NCI-H748 treated with DMSO at 0.1 percent for 48 hours (cell line): ENCODE measurements around the gene SPEM2.
"Not testable (repeated sequence)": the region's sequence is repeated elsewhere in the genome, so short reads cannot be mapped to it uniquely, and the experiment has no call there.

Experiments used
- DNase-seq: peaks from one replicate; lab custom pipeline; 2025; lab: John Stamatoyannopoulos, UW

SPEM2 gene

DNA sequence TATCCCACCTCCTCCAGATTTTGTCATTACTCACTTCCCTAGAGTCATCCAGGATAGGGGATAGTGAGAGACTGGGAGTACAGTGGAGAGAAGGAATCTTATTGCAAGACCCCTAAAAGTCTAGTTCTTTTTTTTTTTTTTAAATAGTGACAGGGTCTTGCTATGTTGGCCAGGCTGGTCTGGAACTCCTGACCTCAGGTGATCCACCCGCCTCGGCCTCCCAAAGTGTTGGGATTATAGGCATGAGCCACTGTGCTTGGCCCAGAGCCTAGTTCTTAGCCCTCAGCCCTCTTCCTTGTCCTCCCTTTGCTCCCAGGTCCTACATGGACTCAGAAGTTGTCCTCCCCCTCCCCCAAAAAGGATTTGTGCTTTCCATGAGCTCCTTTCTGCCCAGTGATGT lies 16.7 kb downstream of the SPEM2 start:
- DNase-seq = no peak

DNA sequence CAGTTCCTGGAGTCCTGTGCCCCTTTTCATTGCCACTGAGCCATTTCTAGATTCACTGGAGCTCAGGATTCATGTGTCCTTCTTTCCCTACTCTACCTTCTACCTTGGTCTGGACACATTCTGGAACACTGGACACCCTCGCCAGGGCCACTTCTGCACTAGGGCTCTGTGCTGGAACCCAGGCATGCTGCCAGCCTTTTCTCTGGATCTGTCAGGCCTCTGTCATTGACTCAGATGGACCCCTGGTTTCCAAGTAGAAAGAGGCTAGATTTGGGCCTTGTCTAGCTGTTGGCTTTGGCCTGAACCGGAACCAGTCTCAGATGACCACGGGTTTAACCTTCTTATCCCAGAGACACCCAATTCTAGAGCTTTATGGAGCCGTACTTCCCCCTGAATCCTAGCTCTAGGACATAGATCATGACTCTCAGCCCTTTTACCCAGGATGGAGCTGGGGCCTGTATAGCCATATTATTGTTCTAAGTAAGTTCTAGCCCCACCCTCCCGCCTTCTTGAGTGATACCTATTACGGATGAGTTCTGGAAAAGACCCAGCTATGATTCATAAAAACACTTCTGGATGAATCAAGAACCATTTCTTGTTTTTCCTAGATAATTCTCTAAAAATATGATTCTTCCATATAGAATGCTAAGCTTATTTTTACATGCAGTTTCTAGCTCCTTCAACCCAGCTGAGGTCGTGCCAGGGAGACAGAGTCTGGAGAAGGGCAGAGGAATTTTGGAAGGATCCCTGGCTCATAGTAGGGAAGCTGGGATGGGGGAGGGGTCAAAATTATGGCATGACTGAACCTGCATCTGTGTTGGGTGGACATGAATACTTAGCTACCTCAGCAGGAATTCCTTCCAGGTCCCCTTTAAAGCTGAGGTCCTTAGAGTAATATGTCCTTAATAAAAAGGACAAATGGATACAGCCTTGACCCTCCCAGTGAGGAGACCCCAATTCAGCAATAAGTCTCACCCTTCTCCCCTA lies 18.4 kb downstream of the SPEM2 start:
- DNase-seq = no peak

DNA sequence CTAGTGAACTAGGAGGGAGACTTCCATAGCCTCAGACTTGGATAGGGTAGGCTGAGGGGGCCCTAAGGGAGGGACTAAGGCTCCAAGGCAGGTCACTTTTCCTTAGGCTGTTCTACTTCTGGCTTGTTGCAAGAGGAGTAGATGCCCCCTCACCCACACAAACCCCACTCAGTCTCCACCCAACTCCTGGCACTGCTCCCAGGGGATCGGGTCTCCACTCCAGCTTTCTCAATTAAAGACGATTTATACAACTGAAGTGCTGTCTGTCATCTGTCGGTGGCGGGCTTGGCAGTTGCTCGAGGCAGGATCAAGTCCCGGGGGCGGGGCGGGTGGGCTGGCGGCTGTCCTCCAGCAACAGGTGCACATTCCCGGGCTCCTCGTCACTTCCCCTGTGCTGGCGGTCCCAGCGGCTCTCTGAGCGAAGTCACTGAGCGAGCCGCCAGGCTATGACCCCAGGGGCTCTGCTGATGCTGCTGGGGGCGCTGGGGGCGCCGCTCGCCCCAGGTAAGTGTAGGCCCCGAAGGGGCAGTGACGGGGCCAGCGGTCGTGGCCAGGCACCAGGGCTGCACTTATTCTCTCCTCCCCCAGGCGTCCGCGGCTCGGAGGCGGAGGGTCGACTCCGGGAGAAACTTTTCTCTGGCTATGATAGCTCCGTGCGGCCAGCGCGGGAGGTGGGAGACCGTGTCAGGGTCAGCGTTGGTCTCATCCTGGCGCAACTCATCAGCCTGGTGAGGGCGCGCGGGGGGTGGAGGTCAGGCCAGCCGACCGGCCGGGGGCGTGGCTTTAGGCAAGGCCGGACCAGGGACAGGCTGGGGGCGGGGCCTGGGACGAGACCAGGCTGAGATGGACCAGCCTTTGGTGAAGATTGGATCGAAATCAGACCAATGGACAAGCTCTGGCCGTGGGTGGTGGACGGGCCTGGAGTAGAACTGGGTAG lies 19.5 kb downstream of the SPEM2 start, which contains the start of gene CHRNB1:
Gene CHRNB1 (plus strand): TSS at position 380 of the 937 bp plus-strand sequence. CDS start 67 bp downstream, at position 447.
- no peak for DNase-seq

DNA sequence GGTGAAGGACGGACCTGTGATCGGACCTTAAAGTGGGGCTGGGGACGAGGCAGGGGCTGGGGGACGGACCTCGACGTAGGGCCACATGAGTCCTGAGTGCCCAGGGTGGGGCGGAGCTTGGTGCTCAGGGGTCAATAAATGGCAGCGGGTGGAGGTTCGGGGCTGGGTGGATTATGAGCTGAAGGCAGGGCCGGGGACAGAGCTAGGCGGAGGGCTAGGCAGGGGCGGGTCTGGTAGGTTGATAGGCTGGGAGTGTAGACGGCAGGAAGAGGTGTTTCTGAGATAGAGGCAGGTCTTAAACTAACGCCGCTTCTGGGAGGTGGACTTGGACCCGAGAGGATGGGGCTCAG lies 20.2 kb downstream of the SPEM2 start:
- DNase-seq = no peak

DNA sequence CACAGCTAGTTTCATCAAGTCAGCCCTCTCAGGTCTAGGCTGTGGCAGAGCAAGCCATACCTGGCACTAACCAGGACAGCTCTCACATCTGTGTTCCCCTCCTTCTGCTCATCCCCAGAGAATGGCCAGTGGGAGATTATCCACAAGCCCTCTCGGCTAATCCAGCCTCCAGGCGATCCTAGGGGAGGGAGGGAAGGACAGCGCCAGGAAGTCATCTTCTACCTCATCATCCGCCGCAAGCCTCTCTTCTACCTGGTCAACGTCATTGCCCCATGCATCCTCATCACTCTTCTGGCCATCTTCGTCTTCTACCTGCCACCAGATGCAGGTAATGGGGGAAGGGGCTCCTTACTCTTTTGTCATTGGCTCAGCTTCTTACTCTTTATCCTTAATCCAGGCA lies 23.0 kb downstream of the SPEM2 start:
- no peak for DNase-seq

DNA sequence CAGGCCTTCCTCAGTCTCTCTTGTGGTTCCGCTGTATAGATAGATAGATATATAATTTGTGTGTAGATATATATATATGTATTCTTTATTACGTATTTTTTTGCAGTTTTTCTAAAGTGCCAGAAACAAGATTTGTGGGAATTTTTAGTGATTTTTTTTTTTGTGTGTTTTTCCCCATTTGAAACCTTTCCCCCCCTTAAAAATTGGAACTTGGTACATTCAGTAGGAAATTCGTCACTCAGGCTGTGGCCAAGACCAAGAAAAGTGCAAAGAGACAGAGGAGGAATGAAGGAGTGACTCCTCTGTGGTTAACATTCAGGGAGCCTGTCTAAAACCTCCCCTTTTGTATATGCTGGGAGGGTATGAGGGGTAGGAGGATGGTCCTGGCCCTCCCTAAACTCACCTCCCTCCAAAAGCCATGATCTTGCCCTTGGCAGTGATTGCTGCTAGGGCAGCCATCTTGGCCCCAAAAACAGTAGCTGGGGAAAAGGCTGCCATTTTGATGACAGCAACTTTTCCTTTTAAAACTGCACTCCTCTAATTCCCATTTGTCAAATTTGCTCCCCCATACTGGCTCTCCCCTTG lies 34.6 kb downstream of the SPEM2 start:
- DNase-seq = no peak

DNA sequence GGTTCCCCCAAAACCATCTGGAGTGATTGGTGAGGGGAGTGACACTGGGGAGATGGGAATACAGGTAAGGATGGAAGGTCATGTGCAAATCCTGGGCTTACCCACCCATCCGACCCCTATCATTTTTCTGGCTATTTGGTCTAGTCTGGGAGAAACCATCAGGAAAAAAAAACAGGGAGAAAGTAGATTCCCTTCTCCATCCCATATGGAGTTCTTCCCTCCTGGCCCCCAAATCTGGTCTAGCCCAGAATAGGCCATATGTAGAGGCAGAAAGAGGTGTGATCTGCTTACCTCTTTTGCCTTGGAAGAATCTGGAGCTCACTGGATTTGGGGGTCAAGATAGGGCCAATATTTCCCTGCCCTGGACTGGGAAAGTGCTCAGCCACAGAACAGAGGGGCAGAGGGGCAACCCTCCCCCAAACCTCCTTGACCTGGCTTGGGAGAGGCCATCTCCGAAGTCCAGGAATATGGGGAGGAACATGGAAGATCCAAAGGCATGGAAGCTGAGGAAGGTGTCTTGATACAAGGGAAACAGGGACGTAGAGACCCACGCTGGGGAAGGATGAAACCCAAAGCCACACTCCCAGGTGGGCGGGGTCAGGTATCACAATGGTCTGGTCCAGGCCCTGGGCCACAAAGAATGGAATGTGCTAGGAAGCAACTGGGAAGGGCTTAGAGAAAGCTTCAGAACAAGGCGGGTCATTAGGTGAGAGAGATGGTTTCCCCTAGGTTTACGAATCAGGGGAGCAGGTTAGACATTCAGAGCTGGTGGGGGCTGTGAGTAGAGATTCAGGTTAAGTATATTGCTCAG lies 35.6 kb downstream of the SPEM2 start:
- DNase-seq = no peak

DNA sequence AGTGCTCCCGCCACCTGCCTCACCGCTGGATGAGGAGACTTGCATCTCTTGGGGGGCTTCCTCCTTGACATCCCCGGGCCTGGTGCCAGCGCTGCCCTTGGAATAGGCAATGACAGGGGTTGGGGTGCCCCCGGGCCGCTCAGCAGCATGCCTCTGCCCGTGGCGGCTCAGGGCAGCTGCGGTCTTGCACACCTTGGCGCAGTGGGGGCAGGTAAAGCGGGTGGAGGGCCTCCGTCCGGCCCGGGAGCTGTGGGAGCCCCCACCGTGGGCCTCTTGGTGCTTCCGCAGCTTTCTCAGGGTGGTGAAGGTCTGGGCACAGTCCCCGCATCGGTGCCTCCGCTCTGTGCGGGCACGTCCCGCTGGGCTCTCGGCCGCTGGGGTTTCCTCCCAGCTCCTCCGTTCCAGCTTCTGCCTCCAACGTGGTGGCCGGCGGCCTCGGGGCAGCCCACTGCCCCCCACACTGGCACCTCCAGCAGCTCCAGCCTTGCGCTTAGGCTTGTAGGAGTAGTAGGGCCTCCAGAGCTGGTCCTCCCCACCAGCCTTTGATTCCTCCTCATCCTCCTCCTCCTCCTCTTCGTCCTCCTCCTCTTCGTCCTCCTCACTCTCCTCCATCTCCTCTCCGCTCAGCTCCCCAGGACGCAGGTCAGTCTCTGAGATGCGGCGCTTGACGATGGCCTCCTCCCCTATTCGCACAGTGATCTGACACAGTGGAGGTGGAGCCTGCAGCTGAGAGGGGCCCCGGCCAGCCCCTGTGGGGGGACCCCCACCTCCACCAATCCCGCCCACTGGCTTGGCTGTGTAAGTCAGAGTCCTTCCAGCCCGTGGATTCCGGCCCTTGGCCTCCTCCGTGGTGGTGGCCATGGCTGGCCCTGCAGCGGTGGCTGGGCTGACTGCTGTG lies 37.3 kb downstream of the SPEM2 start:
- DNase-seq = no peak

DNA sequence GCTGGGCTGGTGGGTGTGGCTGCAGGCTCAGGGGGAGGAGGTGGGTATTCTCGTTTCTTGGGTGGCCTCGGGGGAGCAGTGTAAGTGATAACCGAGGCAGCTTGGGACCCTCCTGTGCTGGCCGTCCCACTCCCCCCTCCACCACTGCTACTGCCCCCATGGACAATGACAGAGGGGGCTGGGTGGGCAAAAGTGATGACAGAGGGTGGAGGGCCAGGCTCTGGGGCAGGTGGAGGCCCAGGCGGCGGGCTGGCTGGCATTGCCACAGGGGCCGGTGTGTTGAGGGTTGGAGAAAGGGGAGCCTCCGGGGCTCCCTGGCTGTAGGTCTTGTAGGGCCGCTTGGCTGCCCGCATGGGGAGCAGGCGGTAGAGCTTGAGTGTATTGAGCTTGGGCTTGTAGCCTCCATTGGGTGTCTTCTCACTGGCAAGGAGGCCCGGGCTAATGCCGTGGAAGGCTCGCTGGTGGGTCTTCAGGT lies 38.0 kb downstream of the SPEM2 start:
- no peak for DNase-seq

DNA sequence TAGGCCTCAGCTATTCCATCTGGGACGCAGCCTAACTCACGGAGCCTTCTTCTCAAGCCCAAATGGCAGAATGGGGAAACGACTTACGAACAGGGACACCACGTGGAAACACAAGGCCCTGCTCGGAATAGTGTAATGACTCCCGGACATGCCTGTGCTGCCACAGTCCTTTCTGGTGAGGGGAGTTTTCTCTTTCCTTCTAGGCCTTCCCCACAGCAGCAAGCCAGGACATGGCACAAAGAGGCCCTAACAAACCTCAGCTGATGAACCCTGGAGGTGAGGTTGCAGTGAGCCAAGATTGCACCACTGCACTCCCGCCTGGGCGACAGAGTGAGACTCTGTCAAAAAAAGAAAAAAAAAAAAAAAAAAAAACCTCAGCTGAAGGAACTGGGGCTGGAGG lies 38.7 kb downstream of the SPEM2 start:
- DNase-seq = no peak

DNA sequence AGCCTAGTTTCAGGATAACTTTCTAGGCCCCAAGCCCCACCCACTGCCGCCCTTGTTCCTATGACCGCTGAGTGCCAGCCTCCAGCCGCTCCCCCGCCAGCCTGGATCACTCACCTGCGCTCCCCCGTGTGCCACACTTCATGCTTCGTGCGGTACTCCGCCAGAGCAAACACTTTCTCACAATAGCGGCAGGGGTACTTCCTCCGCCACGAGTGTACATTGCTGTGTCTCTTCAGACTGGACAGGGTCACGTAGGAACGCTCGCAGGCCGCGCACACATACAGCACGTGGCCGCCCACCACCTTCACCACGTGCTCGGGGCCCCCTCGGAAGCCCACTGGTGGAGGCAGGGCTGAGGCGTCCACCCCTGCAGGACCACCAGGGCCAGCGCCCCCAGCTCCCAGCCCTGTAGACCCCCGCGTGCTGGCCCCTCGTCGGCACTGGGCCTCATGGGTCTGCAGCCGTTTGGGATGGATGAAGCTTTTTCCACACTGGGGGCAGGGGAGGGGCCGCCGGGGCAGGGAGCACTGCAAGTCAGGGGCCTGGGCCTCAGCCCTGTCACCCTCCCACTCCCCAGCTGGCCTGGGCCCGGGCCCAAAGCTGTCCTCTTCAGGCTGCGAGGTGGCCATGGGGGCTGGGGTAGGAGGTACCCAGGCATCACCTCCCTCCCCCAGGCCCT lies 40.3 kb downstream of the SPEM2 start:
- no peak for DNase-seq

DNA sequence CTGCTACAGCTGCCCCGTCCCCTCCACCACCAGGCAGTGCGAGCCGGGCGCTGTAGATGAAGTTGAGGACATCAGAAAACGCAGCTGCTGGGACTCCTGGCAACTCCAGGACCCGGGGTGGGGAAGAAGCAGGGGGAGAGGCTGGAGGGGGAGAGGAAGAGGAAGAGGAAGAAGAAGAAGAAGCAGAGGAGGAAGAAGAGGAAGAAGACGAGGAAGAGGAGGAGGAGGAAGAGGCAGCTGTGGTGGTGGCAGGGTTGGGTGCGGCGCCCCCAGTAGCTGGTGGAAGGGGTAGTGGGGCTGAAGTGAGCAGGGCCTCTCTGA lies 40.9 kb downstream of the SPEM2 start:
- DNase-seq = no peak

DNA sequence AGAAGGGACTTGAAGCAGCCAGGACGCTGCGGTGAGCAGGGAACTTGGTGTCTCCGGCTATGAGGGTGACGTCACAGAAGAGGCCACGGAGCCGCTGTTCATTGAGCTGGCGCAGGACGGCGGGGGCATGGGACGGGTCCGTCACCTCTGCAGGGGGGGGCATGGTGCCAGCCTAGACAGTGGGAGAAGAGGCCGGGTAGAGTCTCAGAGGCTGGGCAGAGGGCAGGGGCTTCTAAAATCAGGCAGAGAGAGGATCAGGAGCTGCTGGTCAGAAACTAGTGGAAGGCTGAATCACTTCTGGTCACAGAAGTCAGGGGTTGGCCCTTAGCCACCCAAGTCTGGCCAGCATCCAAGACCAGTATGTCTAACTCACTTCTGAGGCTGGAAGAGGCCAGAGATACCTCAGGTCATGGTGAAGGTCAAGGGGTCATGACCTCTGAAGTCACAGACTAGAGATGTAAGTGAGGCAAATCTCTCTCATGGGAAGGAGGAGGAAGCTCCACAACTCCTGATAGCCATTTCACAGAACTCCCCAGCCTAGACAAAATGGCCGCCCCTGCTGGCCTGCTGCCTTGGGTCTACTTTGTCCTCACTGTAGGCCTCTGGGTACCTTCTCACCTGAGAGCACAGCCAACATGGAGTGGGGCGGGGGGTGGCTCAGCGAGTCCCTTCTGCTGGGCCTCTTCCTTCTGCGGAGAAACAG lies 41.4 kb downstream of the SPEM2 start:
- no peak for DNase-seq

DNA sequence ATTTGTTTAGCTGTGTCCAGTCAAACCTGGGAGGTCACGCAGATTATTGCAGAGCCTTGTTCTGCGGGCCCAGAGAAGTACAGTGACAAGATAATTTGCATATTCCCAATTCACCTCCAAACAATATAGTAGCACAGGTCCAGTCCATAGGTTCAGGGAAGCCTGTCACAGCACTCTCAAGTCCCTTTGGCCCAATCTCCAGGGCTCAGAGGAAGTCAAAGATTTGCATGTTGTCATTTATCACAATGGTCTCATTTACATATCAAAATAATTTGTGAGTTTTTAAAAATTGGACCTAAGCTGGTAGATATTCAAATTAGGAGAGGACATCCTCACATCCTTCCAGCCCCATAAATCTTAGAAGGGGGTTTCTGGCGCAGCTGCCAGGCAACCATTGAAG lies 42.1 kb downstream of the SPEM2 start:
- DNase-seq = no peak

DNA sequence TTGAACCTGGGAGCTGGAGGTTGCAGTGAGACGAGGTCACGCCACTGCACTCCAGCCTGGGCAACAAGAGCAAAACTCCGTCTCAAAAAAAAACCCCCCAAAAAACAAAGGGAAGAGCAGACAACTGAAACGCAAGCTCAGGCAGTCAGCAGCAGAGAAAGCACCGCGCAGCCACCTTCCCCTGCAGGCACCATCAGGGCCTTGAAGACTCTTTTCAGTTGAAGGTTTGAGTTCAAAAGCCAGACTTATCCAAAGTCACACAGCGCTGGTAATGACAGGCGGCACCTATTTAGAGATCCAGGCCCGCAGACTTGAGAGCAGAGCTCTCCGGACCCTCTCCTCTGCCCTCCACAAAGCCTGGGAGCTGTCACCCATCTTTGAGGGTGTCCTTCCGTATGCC lies 42.9 kb downstream of the SPEM2 start:
- no peak for DNase-seq

DNA sequence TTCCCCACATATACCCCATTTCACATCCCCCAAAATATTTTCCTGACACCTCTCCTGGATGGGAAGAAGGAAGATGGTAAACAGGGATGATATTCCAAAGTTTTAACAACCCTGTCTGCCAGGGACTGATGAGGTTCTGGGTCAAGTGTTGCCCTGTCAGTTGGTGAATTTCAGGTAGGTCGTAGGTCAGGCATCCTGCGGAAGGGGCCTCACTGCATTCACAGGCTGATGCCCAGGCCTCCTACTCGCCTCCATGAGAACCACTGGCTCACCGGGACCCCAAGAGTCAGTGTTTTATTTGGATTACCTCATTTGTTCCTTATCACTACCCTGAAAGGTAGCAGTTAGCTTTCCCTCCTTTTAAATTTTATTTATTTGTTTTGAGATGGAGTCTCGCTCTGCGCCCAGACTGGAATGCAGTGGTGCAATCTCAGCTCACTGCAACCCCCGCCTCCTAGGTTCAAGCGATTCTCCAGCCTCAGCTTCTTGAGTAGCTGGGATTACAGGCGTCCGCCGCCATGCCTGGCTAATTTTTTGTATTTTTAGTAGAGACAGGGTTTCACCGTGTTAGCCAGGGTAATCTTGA lies 43.5 kb downstream of the SPEM2 start:
- DNase-seq = no peak

DNA sequence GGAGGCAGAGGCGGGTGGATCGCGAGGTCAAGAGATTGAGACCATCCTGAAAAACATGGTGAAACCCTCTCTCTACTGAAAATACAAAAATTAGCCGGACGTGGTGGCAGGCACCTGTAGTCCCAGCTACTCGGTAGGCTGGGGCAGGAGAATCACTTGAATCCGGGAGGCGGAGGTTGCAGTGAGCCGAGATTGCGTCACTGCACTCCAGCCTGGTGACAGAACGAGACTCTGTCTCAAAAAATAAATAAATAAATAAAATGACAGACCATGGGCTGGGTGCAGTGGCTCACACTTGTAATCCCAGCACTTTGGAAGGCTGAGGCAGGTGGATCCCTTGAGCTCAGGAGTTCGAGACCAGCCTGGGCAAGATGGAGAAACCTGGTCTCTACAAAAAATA lies 44.4 kb downstream of the SPEM2 start:
- DNase-seq = not testable (repeated sequence)

DNA sequence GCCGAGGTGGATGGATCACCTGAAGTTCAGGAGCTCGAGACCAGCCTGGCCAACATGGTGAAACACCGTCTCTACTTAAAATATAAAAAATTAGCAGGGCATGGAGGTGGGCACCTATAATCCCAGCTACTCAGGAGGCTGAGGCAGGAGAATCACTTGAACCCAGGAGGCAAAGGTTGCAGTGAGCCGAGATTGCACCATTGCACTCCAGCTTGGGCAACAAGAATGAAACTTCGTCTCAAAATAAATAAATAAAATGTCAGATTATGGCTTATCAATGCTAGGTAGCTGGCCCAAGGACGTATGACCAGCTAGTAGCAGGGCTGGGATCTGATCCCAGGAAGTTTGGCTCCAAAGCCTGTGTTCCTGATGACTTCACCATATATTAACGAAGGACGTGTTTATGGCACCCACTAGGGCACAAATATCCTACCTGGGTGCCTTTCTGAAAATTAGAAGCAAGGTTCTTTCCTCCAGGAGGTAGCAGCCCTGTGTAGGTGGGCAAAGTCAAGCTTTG lies 45.1 kb downstream of the SPEM2 start:
- DNase-seq = not testable (repeated sequence)

DNA sequence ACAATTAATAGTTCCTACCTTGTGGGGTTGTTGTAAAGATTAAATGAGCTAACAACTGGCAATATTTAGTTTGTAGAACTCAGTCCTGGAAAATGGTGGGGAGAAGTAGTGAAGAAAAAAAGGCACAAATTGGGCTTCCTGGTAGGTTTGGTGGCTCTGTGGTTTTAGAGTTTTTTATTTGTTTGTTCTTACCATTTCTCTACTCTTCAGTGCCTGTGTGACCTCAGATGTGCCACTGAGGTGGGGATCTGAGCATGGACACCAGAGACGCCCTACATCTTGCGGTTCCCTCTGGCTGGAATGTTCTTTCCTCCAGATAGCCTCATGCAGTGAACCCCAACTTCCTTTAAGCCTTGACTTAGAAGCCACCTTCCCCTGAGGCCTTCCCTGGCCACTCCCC lies 46.3 kb downstream of the SPEM2 start:
- no peak for DNase-seq
